Subcutaneous adipose tissue (tissue), 4 donors: ENCODE data around the gene NCAPG2. TPM values are rescaled to one million over a fixed set of nuclear protein-coding genes. Genes with fewer than 3 reads are reported as not detected.

ENCODE experiments used
- CTCF ChIP-seq: fragments of 450-650 bp; IDR thresholded peaks from one replicate; pipeline ENCODE4 v1.5.1; 2016; ENCODE audit warnings: low read depth, mild to moderate bottlenecking, control low read depth, antibody characterized with exemption, moderate library complexity
- total RNA-seq, 4 donors: library from RNA; depleted of rRNA; stranded (reverse); fragments of >200 nt; gene quantifications; one replicate each; pipeline ENCODE4 v1.1.0, GENCODE V29; 2016

The NCAPG2 gene
- total RNA-seq, 4 donors from 2014 or later: 8.2 to 13.4 (median 11.3) TPM

- no peak for TF ChIP-seq CTCF
Measured at GRCh38 chr7:158607563-158607962, 97.0 kb downstream of the NCAPG2 start.

GRCh38 chr7:158606671-158607424 lies 97.8 kb downstream of the NCAPG2 start:
- TF ChIP-seq CTCF: no peak

- no peak for TF ChIP-seq CTCF
Measured at GRCh38 chr7:158606129-158606528, 98.5 kb downstream of the NCAPG2 start.

- TF ChIP-seq CTCF: no peak
Measured at GRCh38 chr7:158603773-158604755, 100.5 kb downstream of the NCAPG2 start.

- no peak for TF ChIP-seq CTCF
Measured at GRCh38 chr7:158602905-158603772, 101.5 kb downstream of the NCAPG2 start.

GRCh38 chr7:158602041-158602440 lies 102.6 kb downstream of the NCAPG2 start:
- TF ChIP-seq CTCF: no peak
